Tongue (tissue), 2 donors: ENCODE measurements around the gene MT1HL1. TPM values are rescaled to one million over a fixed set of nuclear protein-coding genes. Genes with fewer than 3 reads are reported as not detected.
A peak's percentile ranks its signal among the peaks of the same experiment; 100 is the strongest.

Experiments
- DNase-seq: peaks from one replicate; pipeline ENCODE4 v3.0.0-alpha.2; 2015
- total RNA-seq: library from RNA; depleted of rRNA; stranded (reverse); fragments of >200 nt; gene quantifications from one replicate; pipeline ENCODE4 v1.2.3, GENCODE V29; 2014

The MT1HL1 gene
- not detected for total RNA-seq

- no peak for DNase-seq
These were observed at the start of gene MT1HL1 for GRCh38 chr1:237004116-237004515. Gene MT1HL1, minus strand, starts transcription at chr1:237004441. Its CDS starts 69 bp downstream, at chr1:237004372.

- DNase-seq: no peak
These were observed 46.7 kb upstream of the MT1HL1 start for GRCh38 chr1:237050915-237051314.

- no peak for DNase-seq
These were observed 45.9 kb upstream of the MT1HL1 start for GRCh38 chr1:237050185-237050584.

GRCh38 chr1:237048803-237049202, 44.6 kb upstream of the MT1HL1 start:
- DNase-seq: no peak

GRCh38 chr1:237045278-237046016, 41.2 kb upstream of the MT1HL1 start:
- no peak for DNase-seq

- DNase-seq: peak; percentile 13
These were observed 39.8 kb upstream of the MT1HL1 start for GRCh38 chr1:237043846-237044636.

GRCh38 chr1:237042892-237043576, 38.8 kb upstream of the MT1HL1 start:
- DNase-seq: peak; percentile 42

- DNase-seq: no peak
These were observed 38.3 kb upstream of the MT1HL1 start for GRCh38 chr1:237042526-237042891.

GRCh38 chr1:237041795-237042525, 37.7 kb upstream of the MT1HL1 start, which contains the start of gene RYR2:
Gene RYR2, plus strand, starts transcription at chr1:237042184. Its CDS starts 338 bp downstream, at chr1:237042522.
- DNase-seq: peak; percentile 74

- peak; percentile 4 for DNase-seq
These were observed 37.2 kb upstream of the MT1HL1 start for GRCh38 chr1:237041461-237041794.

GRCh38 chr1:237040823-237041222, 36.6 kb upstream of the MT1HL1 start:
- DNase-seq: no peak

GRCh38 chr1:237038211-237038610, 34.0 kb upstream of the MT1HL1 start:
- no peak for DNase-seq

- no peak for DNase-seq
These were observed 31.5 kb upstream of the MT1HL1 start for GRCh38 chr1:237035759-237036158.

GRCh38 chr1:237033804-237034203, 29.6 kb upstream of the MT1HL1 start:
- DNase-seq: no peak

GRCh38 chr1:237033061-237033460, 28.8 kb upstream of the MT1HL1 start:
- no peak for DNase-seq

- no peak for DNase-seq
These were observed 27.8 kb upstream of the MT1HL1 start for GRCh38 chr1:237032029-237032428.

- no peak for DNase-seq
These were observed 27.2 kb upstream of the MT1HL1 start for GRCh38 chr1:237031480-237031879.

GRCh38 chr1:237029850-237030535, 25.8 kb upstream of the MT1HL1 start:
- DNase-seq: no peak

- no peak for DNase-seq
These were observed 25.0 kb upstream of the MT1HL1 start for GRCh38 chr1:237029240-237029639.

- DNase-seq: no peak
These were observed 21.3 kb upstream of the MT1HL1 start for GRCh38 chr1:237025358-237026074.

- DNase-seq: no peak
These were observed 14.7 kb upstream of the MT1HL1 start for GRCh38 chr1:237018896-237019295.
